ENCODE results near the gene NAT9.

NAT9 gene

DNA sequence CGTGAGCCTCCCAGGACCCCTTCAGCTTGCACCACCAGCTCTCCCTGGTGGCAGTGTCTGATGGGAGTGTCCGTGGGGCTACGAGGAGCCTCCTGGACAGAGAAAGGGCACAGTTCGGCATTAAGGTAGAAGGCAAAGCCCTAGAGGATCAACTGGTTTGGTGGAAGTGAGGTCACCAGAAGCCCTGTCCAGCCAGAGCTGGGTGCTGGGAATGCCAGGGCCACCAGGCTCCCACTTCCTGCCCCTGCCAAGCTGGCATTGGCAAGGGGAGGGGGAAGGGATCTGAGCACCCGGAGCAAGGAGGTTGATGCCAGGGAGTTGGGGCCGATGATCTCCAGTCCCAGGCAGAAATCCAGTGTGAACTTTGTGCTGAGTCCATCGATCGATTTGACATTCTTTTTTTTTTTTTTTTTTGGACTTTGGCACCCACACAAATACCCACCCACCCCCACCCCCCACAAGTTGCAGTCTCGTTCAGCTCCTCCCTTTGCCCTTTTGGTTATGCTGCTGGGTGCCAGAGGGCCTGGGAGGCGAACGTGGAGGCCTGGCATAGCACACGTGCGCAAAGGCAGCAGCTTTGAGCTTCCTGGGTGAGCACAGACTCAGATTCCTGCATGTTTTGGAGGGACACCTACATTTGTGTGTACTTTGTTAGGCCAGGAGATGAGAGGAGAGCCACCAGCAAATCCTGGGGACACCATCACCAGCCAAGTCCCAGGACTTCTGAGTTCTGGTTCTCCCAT lies 25.6 kb downstream of the NAT9 start:
- ATAC-seq = no peak
- peak overlapping the region; percentile 91 to 95 for H3K4me3 Mint-ChIP-seq
- no peak for DNase-seq
- no peaks in the 10 kb centered on the region for H3K27me3 Mint-ChIP-seq
- peak overlapping the region; percentile 94 for H3K27ac Mint-ChIP-seq
- H3K9me3 Mint-ChIP-seq = no peaks in the 10 kb centered on the region
- H3K4me1 Mint-ChIP-seq = peaks cover 82% of the 10 kb centered on the region

DNA sequence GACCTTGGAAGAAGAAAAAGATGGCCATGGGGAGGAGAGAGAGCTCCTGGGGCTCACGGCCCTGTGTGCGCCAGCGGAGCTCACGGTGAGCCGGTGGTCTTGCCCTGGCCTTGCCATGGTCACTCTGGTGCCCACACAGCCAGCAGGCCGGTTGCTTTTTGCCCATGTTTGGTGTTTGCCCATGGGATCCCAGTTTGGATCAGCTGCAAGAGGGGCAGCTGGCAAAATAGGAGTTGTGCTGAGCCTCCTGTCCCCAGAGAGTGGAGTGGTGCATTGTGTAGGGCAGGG lies 26.2 kb downstream of the NAT9 start:
- Mint-ChIP-seq H3K4me3 (peak overlapping the region; percentile 91 to 95), H3K9me3 (no peaks in the 10 kb centered on the region), H3K27ac (peak overlapping the region; percentile 83 to 94), H3K27me3 (no peaks in the 10 kb centered on the region), H3K4me1 (peaks cover 78% of the 10 kb centered on the region)
- DNase-seq (no peak), ATAC-seq (no peak)

DNA sequence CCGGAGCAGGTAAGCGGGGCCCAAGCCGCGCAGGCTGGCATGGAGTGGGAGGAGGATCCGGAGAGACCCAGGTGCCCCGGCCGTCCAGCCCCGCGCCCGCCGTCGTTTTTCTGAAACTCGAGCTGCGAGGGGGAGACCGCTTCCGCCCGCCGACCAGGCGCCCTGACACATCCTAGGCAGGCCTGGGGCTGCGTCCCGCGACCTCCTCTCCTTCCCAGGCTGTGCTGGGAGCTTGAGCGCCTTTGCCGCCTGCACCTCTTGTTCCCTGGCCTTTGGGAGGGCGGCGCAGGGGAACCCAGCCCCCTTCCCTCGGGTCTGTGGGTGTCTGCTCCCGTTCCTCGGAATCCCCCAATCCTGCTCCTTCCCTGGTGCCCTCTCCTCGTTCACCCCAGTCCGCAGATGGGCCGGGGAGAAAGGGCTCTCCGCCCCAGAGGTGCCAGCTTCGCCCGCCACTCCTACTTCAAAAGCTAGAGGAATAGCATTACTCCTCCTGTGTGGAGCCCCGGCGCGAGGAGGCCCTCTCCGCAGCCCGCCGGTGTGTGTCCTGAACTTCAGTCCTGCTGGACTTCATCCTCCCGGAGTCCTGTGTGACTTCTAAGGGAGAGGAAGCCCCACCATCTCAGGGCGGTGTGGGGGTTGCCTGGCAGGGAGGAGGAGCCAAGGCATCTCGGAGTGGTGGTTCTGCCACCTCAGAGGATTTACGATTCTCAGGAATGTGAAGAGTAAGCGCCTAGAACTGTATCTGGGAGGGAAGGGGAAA lies 26.7 kb downstream of the NAT9 start:
- Mint-ChIP-seq H3K9me3 (no peaks in the 10 kb centered on the region), H3K4me1 (peaks cover 78% of the 10 kb centered on the region), H3K27me3 (no peaks in the 10 kb centered on the region), H3K4me3 (peak overlapping the region; percentile 91 to 95), H3K27ac (peak overlapping the region; percentile 83 to 94)
- DNase-seq (peak in 1 of 2 donors; percentile 68), ATAC-seq (peak; percentile 46)

DNA sequence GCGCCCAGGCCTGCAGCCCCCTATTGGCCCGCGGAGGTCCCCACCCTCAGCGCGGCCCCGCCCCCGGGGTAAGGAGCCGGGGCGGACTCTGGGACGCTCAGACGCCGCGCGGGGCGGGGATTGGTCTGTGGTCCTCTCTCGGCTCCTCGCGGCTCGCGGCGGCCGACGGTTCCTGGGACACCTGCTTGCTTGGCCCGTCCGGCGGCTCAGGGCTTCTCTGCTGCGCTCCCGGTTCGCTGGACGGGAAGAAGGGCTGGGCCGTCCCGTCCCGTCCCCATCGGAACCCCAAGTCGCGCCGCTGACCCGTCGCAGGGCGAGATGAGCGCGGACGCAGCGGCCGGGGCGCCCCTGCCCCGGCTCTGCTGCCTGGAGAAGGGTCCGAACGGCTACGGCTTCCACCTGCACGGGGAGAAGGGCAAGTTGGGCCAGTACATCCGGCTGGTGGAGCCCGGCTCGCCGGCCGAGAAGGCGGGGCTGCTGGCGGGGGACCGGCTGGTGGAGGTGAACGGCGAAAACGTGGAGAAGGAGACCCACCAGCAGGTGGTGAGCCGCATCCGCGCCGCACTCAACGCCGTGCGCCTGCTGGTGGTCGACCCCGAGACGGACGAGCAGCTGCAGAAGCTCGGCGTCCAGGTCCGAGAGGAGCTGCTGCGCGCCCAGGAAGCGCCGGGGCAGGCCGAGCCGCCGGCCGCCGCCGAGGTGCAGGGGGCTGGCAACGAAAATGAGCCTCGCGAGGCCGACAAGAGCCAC lies 27.4 kb downstream of the NAT9 start, which contains the start of gene NHERF1:
NHERF1 (plus strand) TSS at position 100 of the 750 bp plus-strand sequence; CDS start at position 319, 219 bp downstream.
- Mint-ChIP-seq H3K27ac (peak within 1 kb of the TSS; percentile 94 to 95), H3K27me3 (no peaks in the 10 kb centered on the region), H3K4me3 (peak within 1 kb of the TSS; percentile 91 to 95), H3K4me1 (peaks cover 78% of the 10 kb centered on the region), H3K9me3 (peaks cover 4 to 5% of the 10 kb centered on the region in 2 donors)
- DNase-seq (peak; percentile 95 to 97), ATAC-seq (peak; percentile 88)

DNA sequence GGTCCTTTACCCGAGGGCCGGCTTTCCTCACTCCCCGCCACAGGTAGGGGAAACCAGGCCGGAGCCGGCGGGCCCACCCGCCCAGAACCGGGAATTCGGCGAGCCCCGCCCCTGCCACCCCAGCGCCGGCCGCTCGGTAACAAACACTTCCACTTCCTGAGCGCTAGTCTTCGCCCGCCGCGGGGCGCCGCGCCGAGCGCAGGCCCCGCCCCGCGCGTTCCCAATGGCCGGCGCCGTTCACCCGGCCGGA lies 27.9 kb downstream of the NAT9 start:
- peaks cover 78% of the 10 kb centered on the region for H3K4me1 Mint-ChIP-seq
- peak overlapping the region in 1 of 2 donors; percentile 68 for H3K27ac Mint-ChIP-seq
- no peaks in the 10 kb centered on the region for H3K27me3 Mint-ChIP-seq
- peak overlapping the region; percentile 64 to 76 for H3K4me3 Mint-ChIP-seq
- DNase-seq = no peak
- no peak for ATAC-seq
- H3K9me3 Mint-ChIP-seq = peaks cover 5 to 10% of the 10 kb centered on the region in 2 donors

DNA sequence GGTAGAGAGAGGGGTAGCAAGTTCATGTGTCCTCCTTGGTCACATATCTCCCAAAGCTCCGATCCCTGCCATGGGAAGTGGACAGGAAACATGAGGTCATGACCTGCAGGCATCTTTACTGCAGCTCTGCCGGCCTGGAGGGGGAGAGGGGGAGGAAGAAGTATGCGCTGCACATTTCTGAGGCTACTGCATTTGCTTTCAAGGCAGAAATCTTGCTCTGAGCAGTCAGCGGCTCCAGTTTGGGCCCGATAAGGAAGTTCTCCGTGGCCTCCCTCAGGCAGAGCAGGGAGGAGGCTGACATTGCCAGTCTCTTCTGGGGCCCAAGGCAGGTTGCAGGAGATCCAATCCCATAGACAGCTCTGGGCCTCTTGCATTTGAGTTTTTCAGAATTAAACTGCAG lies 29.2 kb downstream of the NAT9 start:
- ATAC-seq (no peak), DNase-seq (no peak)
- Mint-ChIP-seq H3K9me3 (peaks cover 5 to 11% of the 10 kb centered on the region in 2 donors), H3K27me3 (no peaks in the 10 kb centered on the region), H3K27ac (peak overlapping the region in 1 of 2 donors; percentile 43), H3K4me3 (peak overlapping the region; percentile 55 to 64), H3K4me1 (peaks cover 78% of the 10 kb centered on the region)

DNA sequence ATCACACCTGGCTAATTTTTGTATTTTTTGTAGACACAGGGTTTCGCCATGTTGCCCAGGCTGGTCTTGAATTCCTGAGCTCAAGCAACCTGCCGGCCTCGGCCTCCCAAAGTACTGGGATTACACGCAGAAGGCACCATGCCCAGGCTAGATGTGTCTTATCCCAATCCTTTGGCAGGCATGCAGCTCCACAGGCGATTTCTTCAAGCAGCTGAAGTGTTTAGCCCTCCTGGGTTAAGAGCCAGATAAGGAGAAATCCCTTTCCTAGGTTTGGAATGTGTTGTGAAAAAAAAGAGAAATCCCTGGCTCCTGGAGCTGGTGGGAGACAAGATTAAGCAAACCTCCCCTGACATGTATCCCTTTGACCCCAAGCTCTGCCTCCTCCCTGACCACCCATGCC lies 29.8 kb downstream of the NAT9 start:
- peaks cover 78% of the 10 kb centered on the region for H3K4me1 Mint-ChIP-seq
- no peaks in the 10 kb centered on the region for H3K27me3 Mint-ChIP-seq
- H3K9me3 Mint-ChIP-seq = peaks cover 5 to 11% of the 10 kb centered on the region in 2 donors
- H3K4me3 Mint-ChIP-seq = peak overlapping the region in 1 of 2 donors; percentile 55
- no peak overlapping the region for H3K27ac Mint-ChIP-seq
- no peak for ATAC-seq
- DNase-seq = no peak

DNA sequence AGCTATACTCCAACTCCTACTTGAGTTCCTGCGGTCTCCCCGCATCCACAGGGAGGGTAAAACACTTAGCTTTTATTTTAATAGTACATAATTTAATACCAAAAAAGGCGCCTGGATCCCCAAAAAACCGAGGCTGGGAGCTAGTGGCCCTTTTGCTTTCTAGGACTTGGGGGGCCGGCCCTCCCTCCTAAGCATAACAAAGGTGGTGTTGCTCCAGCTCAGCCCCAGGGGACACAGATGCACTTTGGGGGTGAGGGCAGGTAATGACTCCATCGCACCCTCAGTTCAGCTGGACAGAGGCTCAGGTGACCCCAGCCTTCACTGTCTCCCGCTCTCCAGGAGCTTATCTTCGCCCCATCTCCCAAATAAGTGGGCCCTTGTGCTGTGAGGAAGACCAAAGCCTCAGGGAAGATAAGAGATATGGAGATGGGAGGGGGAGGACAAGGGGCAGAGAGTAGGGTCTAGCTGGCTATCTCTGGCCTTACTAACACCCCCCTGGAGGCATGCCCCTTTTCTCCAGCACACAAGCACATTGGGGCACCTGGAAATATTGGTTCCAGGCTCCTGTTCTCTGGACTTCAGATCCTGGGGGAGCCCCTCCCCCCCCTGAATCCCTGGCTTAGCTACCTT lies 30.5 kb downstream of the NAT9 start:
- Mint-ChIP-seq H3K27ac (peak overlapping the region in 1 of 2 donors; percentile 25), H3K9me3 (peaks cover 5 to 11% of the 10 kb centered on the region in 2 donors)

DNA sequence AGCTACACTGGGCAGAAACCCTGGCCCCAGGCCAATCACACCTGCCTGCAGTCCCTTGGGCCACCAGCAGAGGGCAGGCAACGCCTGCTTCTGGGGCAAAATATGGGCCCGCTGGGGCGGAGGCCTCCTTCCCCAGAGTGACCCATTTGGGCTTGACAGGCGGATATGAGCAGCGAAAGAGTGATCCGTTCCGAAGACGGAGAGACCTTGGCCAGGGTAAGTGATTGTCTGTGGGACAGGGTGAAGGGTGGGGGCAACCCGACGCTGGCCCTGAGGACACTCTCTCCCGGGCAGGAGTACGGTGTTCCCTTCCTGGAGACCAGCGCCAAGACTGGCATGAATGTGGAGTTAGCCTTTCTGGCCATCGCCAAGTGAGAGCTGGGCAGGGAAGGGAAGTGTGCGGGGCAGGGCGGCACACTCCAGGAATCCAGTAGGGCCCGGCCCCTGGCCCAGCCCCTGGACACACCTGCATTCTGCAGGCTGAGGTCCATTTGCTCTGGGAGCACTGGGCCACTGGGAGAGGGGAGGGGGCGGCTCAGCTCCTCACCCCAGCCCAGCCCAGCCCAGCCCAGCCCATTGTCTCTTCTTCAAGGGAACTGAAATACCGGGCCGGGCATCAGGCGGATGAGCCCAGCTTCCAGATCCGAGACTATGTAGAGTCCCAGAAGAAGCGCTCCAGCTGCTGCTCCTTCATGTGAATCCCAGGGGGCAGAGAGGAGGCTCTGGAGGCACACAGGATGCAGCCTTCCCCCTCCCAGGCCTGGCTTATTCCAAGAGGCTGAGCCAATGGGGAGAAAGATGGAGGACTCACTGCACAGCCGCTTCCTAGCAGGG lies 31.2 kb downstream of the NAT9 start:
- peaks cover 5 to 11% of the 10 kb centered on the region in 2 donors for H3K9me3 Mint-ChIP-seq
- H3K4me3 Mint-ChIP-seq = peak overlapping the region; percentile 3 to 49
- H3K4me1 Mint-ChIP-seq = peaks cover 79% of the 10 kb centered on the region
- H3K27me3 Mint-ChIP-seq = no peaks in the 10 kb centered on the region
- peak overlapping the region in 1 of 2 donors; percentile 56 for H3K27ac Mint-ChIP-seq
- peak; percentile 18 for ATAC-seq
- peak; percentile 86 to 87 for DNase-seq

More for the DNA sequence above, 30.5 kb downstream of the NAT9 start:
- no peak for DNase-seq
- no peak for ATAC-seq
- Mint-ChIP-seq H3K27me3 (no peaks in the 10 kb centered on the region), H3K4me3 (no peak overlapping the region), H3K4me1 (peaks cover 78% of the 10 kb centered on the region)

DNA sequence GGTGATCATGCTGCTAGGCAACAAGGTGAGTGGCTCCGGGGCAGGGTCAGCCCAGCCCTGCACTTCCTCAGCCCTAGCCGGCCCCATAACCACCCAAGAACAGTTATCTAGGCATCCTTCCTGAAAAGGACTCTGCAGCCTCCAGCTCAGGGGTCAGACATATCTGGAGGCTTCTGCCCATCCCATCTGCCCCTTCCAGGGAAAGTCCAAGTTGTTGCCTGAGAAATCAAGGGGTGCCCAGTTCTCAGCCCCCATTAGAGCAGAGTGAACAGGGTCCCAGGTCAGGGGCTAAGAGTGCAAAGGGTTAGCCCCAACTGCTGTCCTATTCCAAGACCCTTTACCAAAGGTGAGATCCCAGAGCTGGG lies 31.8 kb downstream of the NAT9 start:
- DNase-seq (no peak), ATAC-seq (no peak)
- peaks cover 5 to 11% of the 10 kb centered on the region in 2 donors for H3K9me3 Mint-ChIP-seq
- peak overlapping the region in 1 of 2 donors; percentile 49 for H3K4me3 Mint-ChIP-seq
- H3K4me1 Mint-ChIP-seq = peaks cover 80% of the 10 kb centered on the region
- no peak overlapping the region for H3K27ac Mint-ChIP-seq
- H3K27me3 Mint-ChIP-seq = no peaks in the 10 kb centered on the region

DNA sequence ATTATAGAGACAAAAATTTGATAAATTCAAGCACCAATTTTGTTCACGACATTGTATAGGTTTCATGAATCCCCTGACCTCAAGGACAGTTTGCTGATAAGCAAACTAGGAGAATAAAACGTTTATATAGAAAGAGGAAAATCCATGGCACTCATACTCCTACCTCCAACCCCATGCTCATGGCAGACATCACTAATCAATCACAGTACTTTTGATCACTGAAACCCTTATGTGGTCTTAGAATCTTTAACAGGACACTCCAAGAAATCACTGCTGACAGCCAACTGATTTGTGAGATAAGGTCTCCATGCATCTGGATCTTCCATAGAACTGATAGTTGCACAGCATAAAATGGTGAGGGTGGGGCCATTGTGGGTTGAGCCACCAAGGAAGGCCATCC lies 32.4 kb downstream of the NAT9 start:
- H3K4me1 Mint-ChIP-seq = peaks cover 86% of the 10 kb centered on the region
- H3K9me3 Mint-ChIP-seq = peaks cover 5 to 11% of the 10 kb centered on the region in 2 donors
- H3K4me3 Mint-ChIP-seq = no peak overlapping the region
- no peak overlapping the region for H3K27ac Mint-ChIP-seq
- no peaks in the 10 kb centered on the region for H3K27me3 Mint-ChIP-seq
- ATAC-seq (no peak), DNase-seq (no peak)

DNA sequence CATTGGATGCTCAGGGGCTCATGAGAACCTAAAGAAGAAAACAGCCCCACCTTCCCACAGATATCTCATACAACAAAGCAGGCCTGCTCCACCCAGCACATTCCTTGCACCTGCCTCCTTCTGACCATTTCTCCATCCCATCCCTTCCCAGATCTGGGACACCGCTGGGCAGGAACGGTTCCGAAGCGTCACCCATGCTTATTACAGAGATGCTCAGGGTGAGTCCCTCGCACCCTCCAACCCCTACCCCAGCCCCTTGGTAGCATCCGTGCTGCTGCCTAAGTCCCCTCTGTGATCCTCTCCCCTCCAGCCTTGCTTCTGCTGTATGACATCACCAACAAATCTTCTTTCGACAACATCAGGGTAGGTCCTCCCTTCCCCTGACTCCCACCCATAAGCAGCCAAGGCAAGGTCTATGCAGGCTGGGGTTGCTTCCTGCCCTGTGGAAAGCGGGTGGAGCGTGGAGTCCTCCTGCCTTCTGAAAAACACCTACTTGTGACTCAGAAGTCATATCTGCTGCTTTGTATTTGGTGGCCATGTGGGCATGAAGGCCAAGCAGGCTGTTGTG lies 33.1 kb downstream of the NAT9 start:
- no peak for DNase-seq
- peaks cover 93% of the 10 kb centered on the region for H3K4me1 Mint-ChIP-seq
- H3K4me3 Mint-ChIP-seq = peak overlapping the region; percentile 71 to 74
- peaks cover 5 to 11% of the 10 kb centered on the region in 2 donors for H3K9me3 Mint-ChIP-seq
- peak overlapping the region; percentile 13 to 91 for H3K27ac Mint-ChIP-seq
- no peak for ATAC-seq
- H3K27me3 Mint-ChIP-seq = no peaks in the 10 kb centered on the region

DNA sequence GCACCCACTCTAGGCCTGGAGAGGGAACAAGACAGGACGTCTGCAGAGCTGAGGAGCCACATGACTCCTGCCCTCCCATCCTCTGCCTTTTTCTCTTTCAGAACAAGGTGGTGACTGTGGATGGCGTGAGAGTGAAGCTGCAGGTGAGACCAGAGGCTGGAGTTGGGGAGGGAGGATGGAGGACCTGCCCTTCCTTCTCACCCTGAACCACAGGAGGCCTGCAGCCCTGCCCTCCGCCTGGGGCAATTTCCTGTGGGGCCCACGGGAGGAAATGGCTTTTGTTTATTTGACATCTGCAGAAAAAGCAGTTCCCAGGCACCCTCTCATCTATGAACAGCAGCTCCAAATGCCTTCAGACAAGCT lies 34.0 kb downstream of the NAT9 start:
- H3K4me1 Mint-ChIP-seq = peaks cover 86% of the 10 kb centered on the region
- H3K27me3 Mint-ChIP-seq = no peaks in the 10 kb centered on the region
- peak overlapping the region; percentile 71 to 74 for H3K4me3 Mint-ChIP-seq
- peaks cover 5 to 11% of the 10 kb centered on the region in 2 donors for H3K9me3 Mint-ChIP-seq
- peak; percentile 37 for ATAC-seq
- peak; percentile 44 to 71 for DNase-seq
- H3K27ac Mint-ChIP-seq = peak overlapping the region; percentile 21 to 91

DNA sequence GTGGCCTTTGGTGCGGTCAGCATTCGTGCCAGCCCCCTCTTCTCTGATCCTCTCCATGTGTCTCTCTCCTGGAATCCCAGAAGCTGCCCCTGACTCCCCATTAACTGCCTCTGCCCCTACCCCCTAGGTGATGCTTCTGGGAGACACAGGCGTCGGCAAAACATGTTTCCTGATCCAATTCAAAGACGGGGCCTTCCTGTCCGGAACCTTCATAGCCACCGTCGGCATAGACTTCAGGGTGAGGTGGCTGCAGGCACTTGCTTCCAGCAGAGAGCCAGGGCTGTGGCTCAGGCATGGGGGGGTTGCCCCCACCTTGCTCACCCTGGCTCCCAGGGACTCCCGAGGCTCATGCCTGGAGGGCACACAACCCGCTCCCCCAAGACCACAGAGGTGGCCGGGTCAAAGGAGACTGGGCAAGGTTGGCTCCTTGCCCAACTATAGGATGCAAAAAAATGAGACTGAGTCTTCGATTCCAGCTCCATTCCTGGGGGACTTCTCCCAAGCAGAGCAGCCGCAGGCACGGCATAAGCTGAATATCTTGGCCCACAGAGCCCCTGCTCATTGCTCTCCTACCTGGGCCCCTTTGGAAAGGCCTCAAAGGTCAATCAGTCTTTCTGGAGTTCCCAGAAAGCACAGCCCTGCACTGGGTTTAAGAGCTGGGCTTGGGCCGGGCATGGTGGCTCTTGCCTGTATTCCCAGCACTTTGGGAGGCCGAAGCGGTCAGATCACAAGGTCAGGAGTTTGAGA lies 35.3 kb downstream of the NAT9 start:
- ATAC-seq (no peak), DNase-seq (no peak)
- peaks cover 80% of the 10 kb centered on the region for H3K4me1 Mint-ChIP-seq
- H3K4me3 Mint-ChIP-seq = peak overlapping the region in 1 of 2 donors; percentile 74
- H3K9me3 Mint-ChIP-seq = peaks cover 5 to 11% of the 10 kb centered on the region in 2 donors
- peaks cover 8% of the 10 kb centered on the region for H3K27me3 Mint-ChIP-seq
- no peak overlapping the region for H3K27ac Mint-ChIP-seq
